ENCODE measurements around the gene TFPT. TPM values are rescaled to one million over a fixed set of nuclear protein-coding genes. Genes with fewer than 3 reads are reported as not detected.

Gene TFPT
- total and polyA plus RNA-seq, 2 of the 13 experiments (the other 11 are each of a cell fraction or from before 2014, with no cell fraction given) = 8.4 to 10.7 TPM

GRCh38 chr19:54136864-54137698 lies 21.6 kb upstream of the TFPT start (continued):
- TF ChIP-seq RERE (CRISPR knock-in tag; IDR thresholded peaks at IDR 0.05; ENCODE audit: low read depth) (no peak), HDAC6 (IDR thresholded peaks at IDR 0.05; ENCODE audit: low read depth, low read length) (no peak), ZBTB3 (CRISPR knock-in tag; IDR thresholded peaks at IDR 0.05; ENCODE audit: borderline replicate concordance, low read depth) (0 out of 2 replicates have a peak, but pooled peaks have one; percentile 22), ZNF562 (CRISPR knock-in tag; IDR thresholded peaks at IDR 0.05; ENCODE audit: borderline replicate concordance) (no peak), SMAD3 (CRISPR knock-in tag; IDR thresholded peaks at IDR 0.05) (0 out of 2 replicates have a peak, but pooled peaks have one; percentile 49), BCLAF1 (IDR thresholded peaks at IDR 0.05) (no peak), AHR (CRISPR knock-in tag; IDR thresholded peaks at IDR 0.05) (no peak), ZNF747 (CRISPR knock-in tag; IDR thresholded peaks at IDR 0.05; ENCODE audit: borderline replicate concordance) (no peak), SPEN (CRISPR knock-in tag; IDR thresholded peaks at IDR 0.05; ENCODE audit: low read depth) (peak; percentile 35; the same call in 1 of the 2 replicates), ZNF232 (CRISPR knock-in tag; IDR thresholded peaks at IDR 0.05; ENCODE audit: borderline replicate concordance) (no peak), ARID2 (CRISPR knock-in tag; IDR thresholded peaks at IDR 0.05; ENCODE audit: borderline replicate concordance) (no peak; the same call in 1 of the 2 replicates), SAFB2 (CRISPR knock-in tag; IDR thresholded peaks at IDR 0.05; ENCODE audit: borderline replicate concordance, low read depth) (no peak), ZSCAN30 (CRISPR knock-in tag; IDR thresholded peaks at IDR 0.05) (no peak), AGO1 (IDR thresholded peaks at IDR 0.05; ENCODE audit: low read depth, low read length, poor library complexity, severe bottlenecking) (no peak)
- TF ChIP-seq, protein P1, sequence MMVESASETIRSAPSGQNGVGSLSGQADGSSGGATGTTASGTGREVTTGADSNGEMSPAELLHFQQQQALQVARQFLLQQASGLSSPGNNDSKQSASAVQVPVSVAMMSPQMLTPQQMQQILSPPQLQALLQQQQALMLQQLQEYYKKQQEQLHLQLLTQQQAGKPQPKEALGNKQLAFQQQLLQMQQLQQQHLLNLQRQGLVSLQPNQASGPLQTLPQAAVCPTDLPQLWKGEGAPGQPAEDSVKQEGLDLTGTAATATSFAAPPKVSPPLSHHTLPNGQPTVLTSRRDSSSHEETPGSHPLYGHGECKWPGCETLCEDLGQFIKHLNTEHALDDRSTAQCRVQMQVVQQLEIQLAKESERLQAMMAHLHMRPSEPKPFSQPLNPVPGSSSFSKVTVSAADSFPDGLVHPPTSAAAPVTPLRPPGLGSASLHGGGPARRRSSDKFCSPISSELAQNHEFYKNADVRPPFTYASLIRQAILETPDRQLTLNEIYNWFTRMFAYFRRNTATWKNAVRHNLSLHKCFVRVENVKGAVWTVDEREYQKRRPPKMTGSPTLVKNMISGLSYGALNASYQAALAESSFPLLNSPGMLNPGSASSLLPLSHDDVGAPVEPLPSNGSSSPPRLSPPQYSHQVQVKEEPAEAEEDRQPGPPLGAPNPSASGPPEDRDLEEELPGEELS (CRISPR knock-in tag; IDR thresholded peaks at IDR 0.05) = no peak
- TF ChIP-seq, protein P2, sequence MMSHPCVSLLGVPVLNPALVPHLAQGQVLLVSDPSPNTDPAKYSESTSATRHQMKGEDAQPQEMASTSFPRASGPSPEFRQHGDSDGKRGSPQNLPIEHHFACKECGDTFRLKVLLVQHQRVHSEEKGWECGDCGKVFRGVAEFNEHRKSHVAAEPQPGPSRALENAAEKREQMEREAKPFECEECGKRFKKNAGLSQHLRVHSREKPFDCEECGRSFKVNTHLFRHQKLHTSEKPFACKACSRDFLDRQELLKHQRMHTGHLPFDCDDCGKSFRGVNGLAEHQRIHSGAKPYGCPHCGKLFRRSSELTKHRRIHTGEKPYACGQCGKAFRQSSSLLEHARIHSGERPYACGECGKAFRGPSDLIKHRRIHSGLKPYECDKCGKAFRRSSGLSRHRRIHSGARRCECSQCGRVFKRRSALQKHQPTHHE (CRISPR knock-in tag; IDR thresholded peaks at IDR 0.05; ENCODE audit: borderline replicate concordance) = no peak
